CD4-positive, alpha-beta T cell (primary cell): ENCODE measurements around the gene MICALL1. TPM values are rescaled to one million over a fixed set of nuclear protein-coding genes. Genes with fewer than 3 reads are reported as not detected.

Source experiments
- ATAC-seq: fragments of 200-7000 bp; cut with Tn5 transposase; one replicate; pipeline ENCODE4 v1.10.0; 2022; ENCODE audit warnings: mild to moderate bottlenecking; ENCODE audit not compliant: poor library complexity
- CTCF ChIA-PET: fragments of 350-600 bp; sonication (Branson Sonifier 250); formaldehyde crosslinking; loops from one replicate; lab custom pipeline; 2021; ENCODE audit warnings: antibody characterized with exemption, inconsistent platforms; lab: Charles Lee
- POLR2A ChIA-PET: fragments of 350-600 bp; sonication (Branson Sonifier 250); formaldehyde crosslinking; loops from one replicate; lab custom pipeline; 2021; ENCODE audit warnings: antibody characterized with exemption, inconsistent platforms; lab: Charles Lee
- DNase-seq, 14 experiments: peaks; one replicate each; pipeline ENCODE4 v3.0.0-alpha.2; 2013 to 2020; ENCODE audit warnings: mixed read lengths in 2 of 14
- H3K27ac ChIP-seq, 2 donors: one replicate each; pipeline versions ENCODE4 v1.5.1 to v1.7.0; 2013; ENCODE audit warnings: low read length in 2 of 2, low read depth in 1 of 2, mild to moderate bottlenecking in 1 of 2
- H3K27me3 ChIP-seq, 2 experiments: 1 replicate in 1 of 2; 2 replicates in 1 of 2; pipeline versions ENCODE4 v1.6.1 to v1.7.0; 2013; ENCODE audit warnings: low read length in 2 of 2, control low read depth in 1 of 2, mild to moderate bottlenecking in 1 of 2, moderate library complexity in 1 of 2; ENCODE audit not compliant: insufficient read depth in 2 of 2, control insufficient read depth in 1 of 2
- H3K36me3 ChIP-seq: one replicate; pipeline ENCODE4 v1.6.1; 2013; ENCODE audit warnings: low read length, control low read depth; ENCODE audit not compliant: insufficient read depth
- H3K4me1 ChIP-seq: one replicate; pipeline ENCODE4 v1.6.1; 2013; ENCODE audit warnings: low read length, control low read depth; ENCODE audit not compliant: insufficient read depth
- H3K4me3 ChIP-seq: one replicate; pipeline ENCODE4 v1.5.1; 2013; ENCODE audit warnings: mild to moderate bottlenecking, low read length, moderate library complexity
- H3K9me3 ChIP-seq, 2 experiments: 1 replicate in 1 of 2; 2 replicates in 1 of 2; pipeline versions ENCODE4 v1.6.1 to v1.7.0; 2013; ENCODE audit warnings: low read length in 2 of 2, mild to moderate bottlenecking in 2 of 2, control low read depth in 1 of 2, moderate library complexity in 1 of 2; ENCODE audit not compliant: control insufficient read depth in 1 of 2, insufficient read depth in 1 of 2
- H3K27ac Mint-ChIP-seq: one replicate; pipeline ENCODE4 v1.8.0; 2020; ENCODE audit warnings: mixed read lengths
- H3K27me3 Mint-ChIP-seq: one replicate; pipeline ENCODE4 v1.8.0; 2021; ENCODE audit warnings: mixed read lengths
- H3K36me3 Mint-ChIP-seq: one replicate; pipeline ENCODE4 v1.8.0; 2021; ENCODE audit warnings: low read depth, mixed read lengths
- H3K4me1 Mint-ChIP-seq: one replicate; pipeline ENCODE4 v1.8.0; 2021; ENCODE audit warnings: low read depth, mixed read lengths
- H3K4me3 Mint-ChIP-seq: one replicate; pipeline ENCODE4 v1.8.0; 2020; ENCODE audit warnings: mild to moderate bottlenecking, mixed read lengths
- H3K9me3 Mint-ChIP-seq: one replicate; pipeline ENCODE4 v1.8.0; 2020; ENCODE audit warnings: mixed read lengths
- CTCF ChIP-seq: fragments of 200-600 bp; IDR thresholded peaks from one replicate; pipeline ENCODE4 v1.8.0; 2022; ENCODE audit warnings: antibody characterized with exemption, mild to moderate bottlenecking
- intact Hi-C, 2 experiments: fragments of 100-400 bp; cut with DNase I in 1 of 2; cut with micrococcal nuclease in 1 of 2; formaldehyde crosslinking; loops; one replicate each; pipeline versions ENCODE4 v1.15.1 to v1.9.0; 2023 to 2025; cut with DNase I, micrococcal nuclease
- total RNA-seq, 174 experiments: library from RNA in 2 of 174; stranded (reverse) in 2 of 174; gene quantifications; one replicate each; pipeline ENCODE4 v1.2.3 and lab custom pipeline; 2021 to 2026

MICALL1 gene
- total RNA-seq, 2 experiments from 2014 or later, result 16.9 to 20.7 TPM

- Mint-ChIP-seq H3K4me3 (no peak overlapping the region), H3K27ac (no peak overlapping the region), H3K27me3 (no peaks in the 10 kb centered on the region), H3K9me3 (no peaks in the 10 kb centered on the region), H3K4me1 (peaks cover 6% of the 10 kb centered on the region), H3K36me3 (peaks cover 55% of the 10 kb centered on the region)
- H3K9me3 ChIP-seq, result no peaks in the 10 kb centered on the region
- ATAC-seq (no peak), DNase-seq (no peak)
- no peak overlapping the region for H3K4me3 ChIP-seq
- H3K4me1 ChIP-seq, result no peaks in the 10 kb centered on the region
- ChIA-PET POLR2A (no interaction called here), CTCF (no interaction called here)
- no peak for TF ChIP-seq CTCF
- no peak overlapping the region for H3K27ac ChIP-seq
- peaks cover 55% of the 10 kb centered on the region for H3K36me3 ChIP-seq
- no peaks in the 10 kb centered on the region for H3K27me3 ChIP-seq
- intact Hi-C loops, result no loop called here
These were observed 61.7 kb downstream of the MICALL1 start for GRCh38 chr22:37967637-37968451.

GRCh38 chr22:37968452-37969251 lies 62.6 kb downstream of the MICALL1 start:
- H3K27ac ChIP-seq, result no peak overlapping the region
- Mint-ChIP-seq H3K27me3 (no peaks in the 10 kb centered on the region), H3K36me3 (peaks cover 50% of the 10 kb centered on the region), H3K9me3 (no peaks in the 10 kb centered on the region), H3K27ac (no peak overlapping the region), H3K4me3 (no peak overlapping the region), H3K4me1 (peaks cover 6% of the 10 kb centered on the region)
- no peak for TF ChIP-seq CTCF
- no peak overlapping the region for H3K4me3 ChIP-seq
- ChIA-PET POLR2A (no interaction called here), CTCF (no interaction called here)
- no peaks in the 10 kb centered on the region for H3K4me1 ChIP-seq
- DNase-seq, result no peak
- no peak for ATAC-seq
- intact Hi-C loops, result no loop called here
- peaks cover 55% of the 10 kb centered on the region for H3K36me3 ChIP-seq
- no peaks in the 10 kb centered on the region for H3K9me3 ChIP-seq
- H3K27me3 ChIP-seq, result no peaks in the 10 kb centered on the region

- no peaks in the 10 kb centered on the region for H3K27me3 ChIP-seq
- no peak for DNase-seq
- H3K27ac ChIP-seq, result no peak overlapping the region
- Mint-ChIP-seq H3K36me3 (peaks cover 46% of the 10 kb centered on the region), H3K4me1 (no peaks in the 10 kb centered on the region), H3K4me3 (no peak overlapping the region), H3K9me3 (no peaks in the 10 kb centered on the region), H3K27me3 (no peaks in the 10 kb centered on the region), H3K27ac (no peak overlapping the region)
- ChIA-PET POLR2A (no interaction called here), CTCF (no interaction called here)
- H3K4me1 ChIP-seq, result no peaks in the 10 kb centered on the region
- ATAC-seq, result no peak
- TF ChIP-seq CTCF, result no peak
- intact Hi-C loops, result no loop called here
- no peaks in the 10 kb centered on the region for H3K9me3 ChIP-seq
- no peak overlapping the region for H3K4me3 ChIP-seq
- peaks cover 50% of the 10 kb centered on the region for H3K36me3 ChIP-seq
These were observed 64.8 kb downstream of the MICALL1 start for GRCh38 chr22:37970864-37971263.
